IMR-90 (cell line): ENCODE results near the gene DUSP28.

Experiments
- BHLHE40 ChIP-seq: fragments of 150-350 bp; IDR thresholded peaks from 2 replicates; pipeline ENCODE4 v1.6.1; 2016; ENCODE audit warnings: mild to moderate bottlenecking, low read depth, low read length
- CEBPB ChIP-seq: IDR thresholded peaks from 2 replicates; pipeline ENCODE4 v1.6.1; 2012; ENCODE audit warnings: low read depth, low read length, improper control_type of control experiment
- FOS ChIP-seq: fragments of 150-350 bp; IDR thresholded peaks from 2 replicates; pipeline ENCODE4 v1.6.1; 2016; ENCODE audit warnings: low read depth, low read length
- MAFK ChIP-seq: IDR thresholded peaks from 2 replicates; pipeline ENCODE4 v1.6.1; 2012; ENCODE audit warnings: low read depth, low read length, improper control_type of control experiment
- MAZ ChIP-seq: IDR thresholded peaks from 2 replicates; pipeline ENCODE4 v1.6.1; 2012; ENCODE audit warnings: low read depth, mild to moderate bottlenecking, low read length, improper control_type of control experiment, moderate library complexity, borderline replicate concordance
- MXI1 ChIP-seq: IDR thresholded peaks from 2 replicates; pipeline ENCODE4 v1.6.1; 2012; ENCODE audit warnings: low read depth, mild to moderate bottlenecking, low read length, moderate library complexity, borderline replicate concordance
- POLR2A ChIP-seq: IDR thresholded peaks from 2 replicates; pipeline ENCODE4 v1.6.1; 2012; ENCODE audit warnings: mild to moderate bottlenecking, low read depth, low read length
- RAD21 ChIP-seq: IDR thresholded peaks from 2 replicates; pipeline ENCODE4 v1.6.1; 2012; ENCODE audit warnings: low read length, improper control_type of control experiment
- RCOR1 ChIP-seq: IDR thresholded peaks from 2 replicates; pipeline ENCODE4 v1.6.1; 2012; ENCODE audit warnings: mild to moderate bottlenecking, low read length, improper control_type of control experiment; ENCODE audit not compliant: insufficient replicate concordance
- RFX5 ChIP-seq: IDR thresholded peaks from 2 replicates; pipeline ENCODE4 v1.8.0; 2012; ENCODE audit warnings: low read depth, mild to moderate bottlenecking, low read length, moderate library complexity
- SMC3 ChIP-seq: fragments of 150-350 bp; IDR thresholded peaks from 2 replicates; pipeline ENCODE4 v1.6.1; 2016; ENCODE audit warnings: low read depth, mild to moderate bottlenecking, antibody characterized with exemption, low read length, moderate library complexity
- USF2 ChIP-seq: fragments of 150-350 bp; IDR thresholded peaks from 2 replicates; pipeline ENCODE4 v1.6.1; 2017; ENCODE audit warnings: mild to moderate bottlenecking, antibody characterized with exemption, low read length, low read depth
- TF ChIP-seq, protein P1 (sequence below): conservative IDR thresholded peaks from 2 replicates; pipeline ENCODE4 v1.5.1; 2012; ENCODE audit warnings: mild to moderate bottlenecking, low read depth, low read length, improper control_type of control experiment
- TF ChIP-seq, protein P2 (sequence below): fragments of 150-350 bp; IDR thresholded peaks from 2 replicates; pipeline ENCODE4 v1.6.1; 2016; ENCODE audit warnings: low read depth, mild to moderate bottlenecking, low read length, moderate library complexity, borderline replicate concordance

DNA sequence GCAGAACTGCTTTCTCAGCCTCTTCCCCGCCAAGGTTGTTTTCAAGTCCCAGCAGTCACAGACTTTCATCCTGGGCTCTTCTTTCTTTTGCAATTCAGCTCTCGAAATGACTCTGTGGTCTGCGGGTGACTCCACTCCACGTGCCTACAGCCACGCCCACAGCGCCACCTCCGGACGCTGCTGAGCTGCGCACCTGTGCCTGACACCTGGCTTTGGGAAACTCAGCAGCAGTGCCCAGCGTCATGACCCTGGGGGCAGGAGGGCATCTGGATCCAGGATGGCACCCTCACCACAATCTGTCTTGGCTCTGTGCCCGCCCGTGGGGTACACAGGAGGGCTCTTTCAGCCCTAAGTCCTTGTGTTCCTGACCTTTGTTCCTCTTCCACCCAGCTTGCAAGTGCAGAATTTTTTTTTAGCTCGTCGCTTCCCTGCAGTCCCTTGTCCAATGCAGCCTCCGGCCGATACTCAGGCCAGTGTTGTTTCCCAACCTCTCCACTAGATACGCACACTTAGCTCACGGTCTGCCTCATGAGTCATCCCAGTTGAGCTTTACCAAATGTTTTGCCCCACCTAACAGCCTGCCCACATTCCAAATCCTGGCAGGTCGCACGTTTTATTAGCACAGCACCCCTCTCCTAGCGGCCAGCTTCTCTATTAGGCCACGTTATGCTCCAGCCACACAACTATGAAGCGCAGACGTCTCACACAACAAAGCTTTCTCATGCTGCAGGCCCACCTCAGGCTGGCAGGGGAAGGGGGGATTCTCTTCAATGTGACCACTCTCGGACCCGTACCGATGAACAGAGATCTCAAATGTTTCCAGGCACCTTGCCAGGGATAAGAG, 19.8 kb downstream of the DUSP28 start:
- TF ChIP-seq MAFK (no peak), POLR2A (no peak), CEBPB (peak; percentile 89), RCOR1 (no peak), FOS (peak; percentile 85), RFX5 (no peak), MXI1 (no peak), RAD21 (no peak), MAZ (no peak), USF2 (no peak), BHLHE40 (peak; percentile 96), SMC3 (0 out of 2 replicates have a peak, but pooled peaks have one; percentile 11)
- TF ChIP-seq, protein P1, sequence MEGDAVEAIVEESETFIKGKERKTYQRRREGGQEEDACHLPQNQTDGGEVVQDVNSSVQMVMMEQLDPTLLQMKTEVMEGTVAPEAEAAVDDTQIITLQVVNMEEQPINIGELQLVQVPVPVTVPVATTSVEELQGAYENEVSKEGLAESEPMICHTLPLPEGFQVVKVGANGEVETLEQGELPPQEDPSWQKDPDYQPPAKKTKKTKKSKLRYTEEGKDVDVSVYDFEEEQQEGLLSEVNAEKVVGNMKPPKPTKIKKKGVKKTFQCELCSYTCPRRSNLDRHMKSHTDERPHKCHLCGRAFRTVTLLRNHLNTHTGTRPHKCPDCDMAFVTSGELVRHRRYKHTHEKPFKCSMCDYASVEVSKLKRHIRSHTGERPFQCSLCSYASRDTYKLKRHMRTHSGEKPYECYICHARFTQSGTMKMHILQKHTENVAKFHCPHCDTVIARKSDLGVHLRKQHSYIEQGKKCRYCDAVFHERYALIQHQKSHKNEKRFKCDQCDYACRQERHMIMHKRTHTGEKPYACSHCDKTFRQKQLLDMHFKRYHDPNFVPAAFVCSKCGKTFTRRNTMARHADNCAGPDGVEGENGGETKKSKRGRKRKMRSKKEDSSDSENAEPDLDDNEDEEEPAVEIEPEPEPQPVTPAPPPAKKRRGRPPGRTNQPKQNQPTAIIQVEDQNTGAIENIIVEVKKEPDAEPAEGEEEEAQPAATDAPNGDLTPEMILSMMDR: no peak
- TF ChIP-seq, protein P2, sequence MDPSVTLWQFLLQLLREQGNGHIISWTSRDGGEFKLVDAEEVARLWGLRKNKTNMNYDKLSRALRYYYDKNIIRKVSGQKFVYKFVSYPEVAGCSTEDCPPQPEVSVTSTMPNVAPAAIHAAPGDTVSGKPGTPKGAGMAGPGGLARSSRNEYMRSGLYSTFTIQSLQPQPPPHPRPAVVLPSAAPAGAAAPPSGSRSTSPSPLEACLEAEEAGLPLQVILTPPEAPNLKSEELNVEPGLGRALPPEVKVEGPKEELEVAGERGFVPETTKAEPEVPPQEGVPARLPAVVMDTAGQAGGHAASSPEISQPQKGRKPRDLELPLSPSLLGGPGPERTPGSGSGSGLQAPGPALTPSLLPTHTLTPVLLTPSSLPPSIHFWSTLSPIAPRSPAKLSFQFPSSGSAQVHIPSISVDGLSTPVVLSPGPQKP: no peak
